Activated T-cell treated with anti-CD3 and anti-CD28 coated beads for 4 hours (primary cell): Measurements from ENCODE around the gene CASZ1.

ENCODE experiments used
- DNase-seq: peaks from one replicate; pipeline ENCODE4 v3.0.0-alpha.2; 2020

CASZ1 gene

GRCh38 chr1:10635085-10635896 lies 161.2 kb downstream of the CASZ1 start:
- no peak for DNase-seq

DNA sequence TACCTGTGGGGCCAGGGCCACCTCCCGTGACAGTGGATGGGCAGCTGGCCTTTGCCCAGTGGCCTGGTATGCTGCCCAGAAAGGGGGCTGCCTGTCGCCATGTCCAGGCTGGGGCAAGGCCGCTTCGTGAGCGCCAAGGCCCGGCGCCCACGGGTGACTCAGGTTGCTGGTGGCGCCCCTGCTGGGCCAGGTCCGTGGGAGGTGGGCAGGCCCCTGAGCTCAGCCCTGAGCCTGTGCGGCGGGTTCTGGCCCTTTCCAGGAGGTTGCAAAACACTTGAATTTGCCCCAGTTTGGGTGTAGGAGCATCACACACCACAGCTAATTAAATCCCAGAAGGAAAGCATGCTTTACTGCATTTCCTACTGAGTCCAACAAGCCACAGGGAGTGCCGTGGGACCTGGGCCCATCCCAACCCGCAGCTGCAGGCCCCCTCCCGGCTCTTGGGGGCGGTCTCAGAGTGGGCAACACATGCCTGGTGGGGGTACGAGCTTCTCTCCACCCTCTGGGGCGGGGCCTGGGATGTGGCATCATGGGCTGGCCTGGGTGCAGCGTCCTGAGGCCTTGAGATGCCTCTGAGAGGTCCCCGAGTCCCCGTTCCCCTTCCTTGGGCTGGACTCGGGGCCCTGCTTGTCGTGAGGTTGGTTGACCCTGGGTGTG lies 161.9 kb downstream of the CASZ1 start:
- DNase-seq = no peak

GRCh38 chr1:10634075-10634427 lies 162.4 kb downstream of the CASZ1 start:
- DNase-seq = no peak

DNA sequence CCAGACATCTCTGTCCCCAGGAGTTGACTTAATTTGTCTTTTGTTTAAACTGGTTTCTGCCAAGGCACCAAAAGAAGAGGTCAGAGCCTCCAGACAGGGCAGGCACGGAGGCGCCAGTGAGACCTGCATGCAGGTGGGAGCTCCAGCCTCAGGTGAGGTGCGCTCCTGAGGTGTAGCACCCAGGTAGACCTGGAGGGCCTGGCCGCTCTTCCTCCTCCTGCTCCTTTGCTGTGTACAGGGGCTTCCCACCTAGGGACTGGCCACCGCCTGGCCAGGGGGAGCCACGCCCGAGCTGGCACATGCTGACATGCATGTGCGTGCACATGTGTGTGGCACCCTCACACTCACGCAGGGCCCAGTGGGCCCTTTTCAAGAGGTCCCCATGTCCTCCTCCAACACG lies 163.0 kb downstream of the CASZ1 start:
- no peak for DNase-seq

DNA sequence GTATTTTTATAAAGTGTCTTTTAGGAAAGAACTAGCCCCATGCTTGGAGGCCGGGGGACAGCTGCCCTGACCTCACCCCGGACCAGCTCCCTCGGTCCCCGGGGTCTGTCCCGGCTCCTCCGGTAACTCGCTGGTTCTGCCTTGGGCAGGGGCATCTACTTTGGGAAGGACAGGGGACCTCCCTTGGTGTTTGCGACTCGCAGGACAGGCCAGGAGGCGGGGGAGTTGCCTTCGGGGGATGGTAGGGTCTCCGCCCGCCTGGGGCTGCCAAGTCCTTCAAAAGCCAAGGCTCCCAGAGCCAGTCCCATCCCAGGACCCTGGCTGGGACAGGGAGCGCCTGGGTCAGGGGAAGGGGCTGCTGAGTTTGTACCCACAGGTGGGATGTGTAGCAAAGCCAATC lies 163.8 kb downstream of the CASZ1 start:
- DNase-seq = no peak

- DNase-seq = no peak
Measured at GRCh38 chr1:10631811-10632593, 164.4 kb downstream of the CASZ1 start.

DNA sequence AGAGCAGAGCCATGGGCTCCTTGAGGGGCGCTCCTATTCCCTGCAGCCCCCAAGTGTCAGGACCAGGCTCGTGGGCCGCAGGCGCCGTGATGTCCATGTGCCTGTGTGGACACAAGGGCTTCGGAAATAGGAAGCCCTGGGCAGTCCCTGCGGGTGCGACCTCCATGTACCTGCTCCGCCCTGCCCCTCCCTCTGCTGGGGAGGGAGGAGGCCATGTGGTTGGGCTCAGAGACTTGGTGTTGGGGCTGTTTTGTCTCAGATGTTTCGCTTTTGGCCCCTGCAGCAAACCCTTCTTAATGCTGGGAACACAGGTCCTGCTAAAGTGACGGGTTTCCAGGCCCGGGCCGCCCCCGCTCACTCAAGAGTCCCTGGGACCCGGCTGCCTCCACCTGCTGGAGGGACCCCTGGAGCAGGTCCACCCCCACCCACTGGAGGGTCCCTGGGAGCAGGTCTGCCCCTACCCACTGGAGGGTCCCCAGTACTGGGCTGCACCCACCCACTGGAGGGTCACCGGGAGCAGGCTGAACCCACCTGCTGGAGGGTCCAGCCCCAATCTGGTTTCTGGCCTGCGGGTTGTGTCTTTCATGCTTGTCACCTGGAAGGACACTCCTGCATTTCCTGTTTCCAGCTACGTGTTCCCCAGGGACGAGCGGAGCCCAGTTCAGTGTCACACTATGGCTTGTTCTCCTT lies 165.2 kb downstream of the CASZ1 start:
- DNase-seq = no peak

DNA sequence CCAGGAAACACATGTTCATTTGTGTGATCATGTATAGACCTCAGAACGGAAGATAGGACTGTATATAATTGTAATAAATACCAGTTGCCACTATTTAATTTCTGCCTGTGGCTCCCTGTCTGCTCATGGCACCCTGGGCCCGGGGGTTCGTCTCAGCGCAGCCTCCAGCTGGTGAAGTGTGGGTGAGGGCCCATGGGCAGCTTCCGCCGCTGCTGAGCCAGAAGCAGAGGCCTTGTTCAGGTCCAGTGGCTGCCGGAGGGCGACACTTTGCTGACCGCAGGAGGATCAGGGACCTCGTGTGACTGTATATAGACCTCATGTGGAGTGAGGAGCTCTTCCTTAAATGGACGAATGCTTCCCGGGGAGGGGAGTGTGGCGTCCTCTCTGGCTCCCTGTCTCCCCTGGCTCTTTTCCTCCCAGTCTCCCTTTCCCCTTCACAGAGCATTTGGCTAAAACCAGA lies 165.8 kb downstream of the CASZ1 start:
- no peak for DNase-seq

- DNase-seq = no peak
Measured at GRCh38 chr1:10629816-10630571, 166.5 kb downstream of the CASZ1 start.

- DNase-seq = no peak
Measured at GRCh38 chr1:10629091-10629815, 167.2 kb downstream of the CASZ1 start.

GRCh38 chr1:10628685-10629084 lies 167.8 kb downstream of the CASZ1 start:
- no peak for DNase-seq

- DNase-seq = no peak
Measured at GRCh38 chr1:10626791-10627410, 169.5 kb downstream of the CASZ1 start.

DNA sequence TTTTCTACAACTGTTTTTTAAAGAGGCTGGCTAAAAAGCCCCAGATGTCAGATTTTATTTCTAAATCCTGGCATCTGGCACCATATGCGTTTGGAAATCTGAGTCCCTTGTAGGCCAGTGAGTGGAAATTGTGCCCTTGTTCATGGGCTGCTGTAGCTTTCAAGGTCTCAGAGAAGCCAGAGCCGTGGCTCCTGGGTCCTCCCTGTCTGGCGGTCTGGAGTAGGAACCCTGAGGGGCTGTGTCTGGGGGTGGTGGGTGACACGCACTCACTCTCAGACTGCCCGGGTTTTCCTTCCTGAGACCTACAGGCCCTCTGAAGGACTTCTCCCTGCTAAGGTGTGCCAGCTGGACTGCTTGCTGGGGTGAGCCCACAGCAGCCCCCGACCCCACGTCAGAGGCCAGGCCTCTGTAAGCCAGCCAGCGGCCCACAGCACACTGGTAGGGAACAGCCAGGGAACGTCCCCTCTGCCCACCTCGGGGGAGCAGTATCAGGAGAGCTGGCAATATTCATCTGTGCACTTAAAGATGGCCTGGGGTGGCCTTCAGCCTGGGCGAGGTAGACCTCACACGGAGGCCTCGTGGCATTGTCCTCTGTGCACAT lies 170.2 kb downstream of the CASZ1 start:
- DNase-seq = no peak

DNA sequence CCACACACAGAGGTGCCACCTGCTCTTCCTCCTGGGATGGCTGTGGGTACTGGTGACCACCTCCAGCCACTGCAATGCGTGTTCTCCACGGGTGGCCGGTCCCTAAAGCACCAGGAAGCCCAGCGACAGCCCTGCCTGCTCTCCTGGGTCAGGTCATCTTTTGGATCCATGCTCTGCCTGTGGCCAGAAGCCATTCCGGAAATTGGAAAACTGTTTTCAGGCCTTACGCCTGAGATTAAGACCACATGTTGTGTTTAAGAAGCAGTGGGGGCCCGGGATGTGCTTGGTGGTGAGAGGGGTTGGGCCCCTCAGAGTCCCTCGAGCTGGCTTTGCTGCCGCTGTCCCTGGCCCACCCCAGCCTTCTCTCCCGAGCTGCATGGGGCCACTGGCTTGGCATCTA lies 170.9 kb downstream of the CASZ1 start:
- no peak for DNase-seq

- DNase-seq = no peak
Measured at GRCh38 chr1:10625076-10625475, 171.4 kb downstream of the CASZ1 start.

GRCh38 chr1:10624256-10625050 lies 172.0 kb downstream of the CASZ1 start:
- DNase-seq = no peak

- DNase-seq = no peak
Measured at GRCh38 chr1:10623686-10624145, 172.7 kb downstream of the CASZ1 start.

DNA sequence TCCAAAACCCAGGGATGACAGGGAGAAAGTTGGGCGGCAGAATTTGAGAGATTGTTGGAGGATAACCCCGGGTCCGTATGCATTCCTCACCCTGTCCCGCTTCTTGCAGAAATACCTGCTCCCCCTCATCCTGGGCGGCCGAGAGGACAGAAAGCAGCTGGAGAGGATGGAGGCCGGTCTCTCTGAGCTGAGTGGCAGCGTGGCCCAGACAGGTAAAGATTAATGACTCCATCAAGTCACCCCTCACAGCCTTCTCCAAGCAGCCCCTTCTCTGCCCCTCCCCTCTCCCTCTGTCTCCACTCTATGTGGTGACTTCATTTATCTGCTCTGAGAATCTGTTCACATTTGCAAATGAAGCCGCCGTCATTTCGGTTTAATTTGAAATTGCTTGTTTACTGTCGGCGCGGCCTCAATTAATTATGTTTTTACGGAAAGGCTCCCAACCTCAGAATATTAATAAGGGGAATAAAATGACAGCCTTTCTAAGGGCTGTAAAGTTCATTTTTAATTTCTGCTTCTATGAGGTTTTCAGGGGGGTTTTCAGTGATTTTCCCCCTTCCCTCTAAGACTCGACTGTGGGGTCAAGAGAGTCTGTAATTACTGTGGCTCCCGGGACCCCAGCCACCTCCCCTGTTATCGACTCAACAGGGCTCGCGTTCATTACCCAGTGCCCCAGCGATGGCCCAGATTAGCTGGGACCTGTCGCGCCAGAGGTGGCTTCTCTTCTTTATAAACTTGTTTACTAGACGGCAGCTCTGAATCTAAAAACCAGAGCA lies 173.3 kb downstream of the CASZ1 start:
- DNase-seq = no peak

- DNase-seq = no peak
Measured at GRCh38 chr1:10621906-10622305, 174.5 kb downstream of the CASZ1 start.
